ENCODE measurements around the gene MED25.

The MED25 gene

GRCh38 chr19:49817964-49818648, at the start of gene MED25:
MED25 (plus strand) TSS chr19:49818289; CDS start chr19:49818342, 53 bp downstream.
- peak; percentile 81 for DNase-seq

GRCh38 chr19:49770529-49770928, 47.6 kb upstream of the MED25 start:
- DNase-seq = no peak

- no peak for DNase-seq
These were observed 46.4 kb upstream of the MED25 start for GRCh38 chr19:49771674-49772139.

- no peak for DNase-seq
These were observed 45.1 kb upstream of the MED25 start for GRCh38 chr19:49772850-49773432.

GRCh38 chr19:49773663-49774350, 44.3 kb upstream of the MED25 start:
- no peak for DNase-seq

GRCh38 chr19:49774969-49775368, 43.1 kb upstream of the MED25 start:
- no peak for DNase-seq

GRCh38 chr19:49775742-49776370, 42.2 kb upstream of the MED25 start:
- no peak for DNase-seq

GRCh38 chr19:49776371-49776764, 41.7 kb upstream of the MED25 start:
- DNase-seq = no peak

GRCh38 chr19:49779731-49780555, 38.1 kb upstream of the MED25 start:
- DNase-seq = no peak

- DNase-seq = no peak
These were observed 37.2 kb upstream of the MED25 start for GRCh38 chr19:49780861-49781260.

- no peak for DNase-seq
These were observed 36.7 kb upstream of the MED25 start for GRCh38 chr19:49781394-49781793.

- no peak for DNase-seq
These were observed 35.6 kb upstream of the MED25 start for GRCh38 chr19:49782515-49782914.

- no peak for DNase-seq
These were observed 31.7 kb upstream of the MED25 start for GRCh38 chr19:49786376-49786820.

GRCh38 chr19:49787746-49788145, 30.3 kb upstream of the MED25 start:
- no peak for DNase-seq

GRCh38 chr19:49788857-49789256, 29.2 kb upstream of the MED25 start:
- DNase-seq = no peak

- DNase-seq = no peak
These were observed 27.2 kb upstream of the MED25 start for GRCh38 chr19:49790866-49791265.

- no peak for DNase-seq
These were observed 26.2 kb upstream of the MED25 start for GRCh38 chr19:49791776-49792445.

GRCh38 chr19:49792829-49793560, 25.1 kb upstream of the MED25 start:
- DNase-seq = no peak

- DNase-seq = no peak
These were observed 24.6 kb upstream of the MED25 start for GRCh38 chr19:49793561-49793840.

GRCh38 chr19:49795615-49796014, 22.5 kb upstream of the MED25 start:
- DNase-seq = no peak

GRCh38 chr19:49798574-49798973, 19.5 kb upstream of the MED25 start:
- DNase-seq = no peak
